ENCODE measurements around the gene ARHGEF38.
"Not testable (repeated sequence)": the region's sequence is repeated elsewhere in the genome, so short reads cannot be mapped to it uniquely, and the experiment has no call there.

The ARHGEF38 gene

GRCh38 chr4:105719204-105719603 lies 166.8 kb downstream of the ARHGEF38 start:
- DNase-seq = no peak

GRCh38 chr4:105725623-105726022 lies 173.2 kb downstream of the ARHGEF38 start:
- DNase-seq = no peak

DNA sequence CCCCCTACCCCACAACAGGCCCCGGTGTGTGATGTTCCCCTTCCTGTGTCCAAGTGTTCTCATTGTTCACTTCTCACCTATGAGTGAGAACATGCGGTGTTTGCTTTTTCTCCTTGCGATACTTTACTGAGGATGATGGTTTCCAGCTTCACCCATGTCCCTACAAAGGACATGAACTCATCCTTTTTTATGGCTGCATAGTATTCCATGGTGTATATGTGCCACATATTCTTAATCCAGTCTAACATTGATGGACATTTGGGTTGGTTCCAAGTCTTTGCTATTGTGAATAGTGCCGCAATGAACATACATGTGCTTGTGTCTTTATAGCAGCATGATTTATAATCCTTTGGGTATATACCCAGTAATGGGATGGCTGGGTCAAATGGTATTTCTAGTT lies 177.5 kb downstream of the ARHGEF38 start:
- not testable (repeated sequence) for DNase-seq

Measured in activated CD4-positive, alpha-beta T cell treated with anti-CD3 and anti-CD28 coated beads, Interleukin-2, amount 50 U/mL, for 48 hours (primary cell).